NB4 (cell line): ENCODE measurements around the gene EDEM3.

ENCODE experiments used
- POLR2A ChIP-seq: IDR thresholded peaks from 2 replicates; pipeline ENCODE4 v1.6.1; 2011; ENCODE audit warnings: mild to moderate bottlenecking; ENCODE audit not compliant: insufficient read length; ENCODE audit errors: extremely low read depth
- TF ChIP-seq, protein P1 (sequence below): IDR thresholded peaks from one replicate; pipeline ENCODE4 v1.5.1; 2012; ENCODE audit warnings: low read depth, low read length

DNA sequence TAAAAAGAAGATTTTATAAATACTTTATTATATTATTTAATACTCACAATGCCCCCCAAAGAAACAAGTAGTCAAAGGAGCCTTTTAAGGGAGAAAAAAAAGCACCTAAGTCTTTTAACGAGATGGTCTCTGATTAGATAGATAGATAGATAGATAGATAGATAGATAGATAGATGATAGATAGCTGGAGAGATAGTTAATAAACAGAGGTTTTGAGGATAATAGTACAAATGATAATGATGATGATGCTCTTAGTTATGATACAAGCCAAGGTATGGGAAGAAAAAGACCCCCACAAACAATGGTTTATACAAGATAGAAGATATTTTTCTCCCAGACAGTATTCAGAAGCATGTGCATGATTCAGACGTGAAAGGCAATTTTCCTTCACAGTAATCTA, 14.6 kb upstream of the EDEM3 start:
- TF ChIP-seq, protein P1, sequence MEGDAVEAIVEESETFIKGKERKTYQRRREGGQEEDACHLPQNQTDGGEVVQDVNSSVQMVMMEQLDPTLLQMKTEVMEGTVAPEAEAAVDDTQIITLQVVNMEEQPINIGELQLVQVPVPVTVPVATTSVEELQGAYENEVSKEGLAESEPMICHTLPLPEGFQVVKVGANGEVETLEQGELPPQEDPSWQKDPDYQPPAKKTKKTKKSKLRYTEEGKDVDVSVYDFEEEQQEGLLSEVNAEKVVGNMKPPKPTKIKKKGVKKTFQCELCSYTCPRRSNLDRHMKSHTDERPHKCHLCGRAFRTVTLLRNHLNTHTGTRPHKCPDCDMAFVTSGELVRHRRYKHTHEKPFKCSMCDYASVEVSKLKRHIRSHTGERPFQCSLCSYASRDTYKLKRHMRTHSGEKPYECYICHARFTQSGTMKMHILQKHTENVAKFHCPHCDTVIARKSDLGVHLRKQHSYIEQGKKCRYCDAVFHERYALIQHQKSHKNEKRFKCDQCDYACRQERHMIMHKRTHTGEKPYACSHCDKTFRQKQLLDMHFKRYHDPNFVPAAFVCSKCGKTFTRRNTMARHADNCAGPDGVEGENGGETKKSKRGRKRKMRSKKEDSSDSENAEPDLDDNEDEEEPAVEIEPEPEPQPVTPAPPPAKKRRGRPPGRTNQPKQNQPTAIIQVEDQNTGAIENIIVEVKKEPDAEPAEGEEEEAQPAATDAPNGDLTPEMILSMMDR = no peak
- no peak for TF ChIP-seq POLR2A
